Central memory CD4-positive, alpha-beta T cell (primary cell): ENCODE measurements around the gene BAG5.
A peak's percentile ranks its signal among the peaks of the same experiment; 100 is the strongest.

Experiments
- DNase-seq: peaks from one replicate; pipeline ENCODE4 v3.0.0; 2022

Gene BAG5

GRCh38 chr14:103563844-103564505, 1.5 kb upstream of the BAG5 start:
- no peak for DNase-seq

GRCh38 chr14:103563226-103563620, 766 bp upstream of the BAG5 start:
- no peak for DNase-seq

- no peak for DNase-seq
Observed at GRCh38 chr14:103562179-103562428, 353 bp downstream of the BAG5 start.

GRCh38 chr14:103561381-103562178, 877 bp downstream of the BAG5 start:
- DNase-seq, result peak; percentile 30

- no peak for DNase-seq
Observed at GRCh38 chr14:103560691-103561090, 1.8 kb downstream of the BAG5 start.

- DNase-seq, result no peak
Observed at GRCh38 chr14:103559766-103560165, 2.7 kb downstream of the BAG5 start.

GRCh38 chr14:103558071-103558882, 4.2 kb downstream of the BAG5 start:
- no peak for DNase-seq

GRCh38 chr14:103556946-103557758, 5.3 kb downstream of the BAG5 start:
- no peak for DNase-seq

GRCh38 chr14:103555559-103556337, 6.7 kb downstream of the BAG5 start:
- no peak for DNase-seq

- no peak for DNase-seq
Observed at GRCh38 chr14:103552846-103553210, 9.6 kb downstream of the BAG5 start.

- no peak for DNase-seq
Observed at GRCh38 chr14:103552011-103552845, 10.2 kb downstream of the BAG5 start.

- DNase-seq, result no peak
Observed at GRCh38 chr14:103551338-103551762, 11.1 kb downstream of the BAG5 start.

- DNase-seq, result no peak
Observed at GRCh38 chr14:103550451-103551337, 11.8 kb downstream of the BAG5 start.

- no peak for DNase-seq
Observed at GRCh38 chr14:103549361-103550311, 12.8 kb downstream of the BAG5 start.

GRCh38 chr14:103548463-103549351, 13.8 kb downstream of the BAG5 start:
- DNase-seq, result no peak

GRCh38 chr14:103547941-103548462, 14.5 kb downstream of the BAG5 start:
- no peak for DNase-seq

- no peak for DNase-seq
Observed at GRCh38 chr14:103547455-103547940, 15.0 kb downstream of the BAG5 start.
